RKO (cell line): ENCODE data around the gene YPEL1.
A peak's percentile ranks its signal among the peaks of the same experiment; 100 is the strongest.
"Not testable (repeated sequence)": the region's sequence is repeated elsewhere in the genome, so short reads cannot be mapped to it uniquely, and the experiment has no call there.

Source experiments
- DNase-seq: peaks from one replicate; pipeline ENCODE4 v3.0.0-alpha.2; 2016; ENCODE audit warnings: low spot score

The YPEL1 gene

DNA sequence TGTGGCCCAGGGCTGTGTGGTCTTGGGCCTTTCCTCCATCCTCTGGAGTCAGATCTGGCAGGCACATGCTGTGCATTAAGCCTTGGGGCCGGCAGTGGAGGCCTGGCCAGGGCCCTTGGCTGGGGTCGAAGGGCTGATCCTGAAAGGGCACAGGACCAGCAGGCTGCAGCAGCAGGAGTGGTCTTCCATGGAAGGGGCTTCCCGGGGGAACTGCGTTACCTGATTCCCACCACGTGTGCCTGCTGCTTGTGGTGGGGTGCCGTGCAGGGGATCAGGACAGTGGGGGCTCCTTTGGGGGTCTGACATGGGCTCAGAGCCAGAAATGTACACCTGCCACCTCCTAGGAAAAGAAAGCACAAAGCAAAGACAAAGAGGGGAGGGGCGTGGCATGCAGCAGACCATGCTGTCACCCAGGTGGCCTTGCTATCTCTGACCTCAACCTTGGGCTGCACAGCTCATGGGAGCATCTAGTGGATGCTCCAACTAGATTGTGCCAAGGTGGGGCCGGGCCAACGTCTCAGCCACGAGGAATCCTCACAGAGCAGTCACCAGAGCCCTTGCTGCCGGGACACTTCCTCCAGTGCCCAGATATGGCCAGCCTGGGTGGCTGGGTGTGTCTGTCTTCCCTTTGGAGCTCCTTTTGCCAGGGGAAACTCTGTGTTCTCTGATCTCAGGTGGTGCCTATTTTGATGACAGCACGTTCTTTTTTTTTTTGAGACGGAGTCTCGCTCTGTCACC is 17.9 kb upstream of the YPEL1 start:
- no peak for DNase-seq

DNA sequence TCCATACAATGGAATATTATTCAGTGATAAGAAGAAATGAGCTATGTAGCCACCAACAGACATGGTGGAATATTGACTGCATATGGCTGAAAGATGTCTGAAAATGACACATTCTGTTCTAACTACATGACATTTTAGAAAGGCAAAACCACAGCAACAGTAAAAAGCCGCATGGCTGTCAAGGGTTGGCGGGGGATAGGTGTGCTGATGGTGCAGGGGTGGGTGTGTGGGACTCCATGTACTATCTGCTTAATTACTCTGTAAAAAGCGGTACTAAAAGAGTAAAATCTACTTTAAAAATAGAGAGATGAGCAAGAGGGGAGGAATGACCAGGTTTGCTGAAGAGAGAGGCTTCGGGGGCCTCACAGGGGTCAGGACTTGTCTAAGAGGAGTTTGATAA is 16.7 kb upstream of the YPEL1 start:
- no peak for DNase-seq

DNA sequence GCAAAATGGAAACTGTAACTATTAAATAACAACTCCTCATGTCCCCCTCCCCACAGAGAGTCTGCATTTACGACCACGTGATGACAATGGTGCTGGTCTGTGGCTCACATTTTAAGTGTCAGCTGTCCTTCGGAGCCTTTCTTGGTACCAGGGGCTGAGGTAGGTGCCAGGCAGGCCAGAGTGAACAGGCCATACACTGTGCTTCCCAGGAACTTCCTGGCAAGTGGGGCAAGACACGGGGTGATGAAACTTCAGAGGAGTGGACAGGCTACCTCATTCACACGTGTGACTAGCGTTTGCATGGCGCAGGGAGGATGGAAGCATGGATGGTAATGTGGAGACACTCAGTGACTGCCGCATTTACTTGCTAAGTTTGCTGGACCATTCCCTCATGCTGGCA is 10.4 kb upstream of the YPEL1 start:
- no peak for DNase-seq

DNA sequence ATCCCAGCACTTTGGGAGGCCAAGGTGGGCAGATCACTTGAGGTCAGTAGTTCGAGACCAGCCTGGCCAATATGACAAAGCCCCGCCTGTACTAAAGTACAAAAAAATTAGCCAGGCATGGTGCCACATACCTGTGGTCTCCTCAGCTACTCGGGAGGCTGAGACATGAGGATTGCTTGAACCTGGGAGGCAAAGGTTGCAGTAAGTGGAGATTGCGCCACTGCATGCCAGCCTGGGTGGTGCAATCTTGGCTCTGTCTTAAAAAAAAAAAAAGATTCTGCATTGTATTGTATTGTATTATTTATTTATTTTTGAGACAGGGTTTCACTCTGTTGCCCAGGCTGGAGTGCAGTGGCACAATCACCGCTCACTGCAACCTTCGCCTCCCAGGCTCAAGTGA is 9.3 kb upstream of the YPEL1 start:
- DNase-seq = not testable (repeated sequence)

DNA sequence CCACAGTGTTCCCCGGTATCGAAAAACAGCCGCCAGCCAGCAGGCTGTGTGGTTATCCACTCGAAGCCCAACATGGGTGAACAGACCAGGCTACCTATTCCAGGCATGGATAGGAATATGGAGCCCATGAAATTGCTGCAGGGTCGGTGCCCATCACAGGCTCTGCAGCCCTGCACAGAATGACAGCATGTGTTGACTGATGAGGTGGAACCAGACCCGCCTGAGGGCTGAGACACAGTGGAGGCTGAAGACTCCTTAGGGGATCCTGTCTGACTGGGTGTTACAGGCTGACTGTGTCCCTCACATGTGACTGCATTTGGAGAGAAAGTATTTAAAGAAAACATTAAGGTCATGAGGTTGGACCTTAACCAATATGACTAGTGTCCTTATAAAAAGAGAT is 6.2 kb upstream of the YPEL1 start:
- DNase-seq = no peak

DNA sequence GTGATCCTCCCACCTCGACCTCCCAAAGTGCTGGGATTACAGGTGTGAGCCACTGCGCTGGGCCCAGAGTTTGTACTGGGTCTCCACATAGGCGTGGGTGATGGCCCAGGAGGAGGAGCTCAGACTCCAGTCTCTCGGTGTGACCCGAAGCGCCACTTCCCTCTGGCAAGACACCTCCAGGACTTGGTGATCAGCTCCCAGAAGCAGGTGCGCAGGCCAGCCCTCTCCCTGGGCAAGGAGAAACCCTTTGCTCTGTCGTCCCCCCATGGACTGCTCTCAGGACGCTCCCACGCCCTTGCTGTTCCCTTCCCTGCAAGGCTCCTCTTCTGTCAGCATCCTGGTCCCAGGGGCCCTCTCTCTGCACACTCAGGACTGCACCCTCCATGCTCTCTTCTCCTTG is 5.5 kb upstream of the YPEL1 start:
- DNase-seq = no peak

DNA sequence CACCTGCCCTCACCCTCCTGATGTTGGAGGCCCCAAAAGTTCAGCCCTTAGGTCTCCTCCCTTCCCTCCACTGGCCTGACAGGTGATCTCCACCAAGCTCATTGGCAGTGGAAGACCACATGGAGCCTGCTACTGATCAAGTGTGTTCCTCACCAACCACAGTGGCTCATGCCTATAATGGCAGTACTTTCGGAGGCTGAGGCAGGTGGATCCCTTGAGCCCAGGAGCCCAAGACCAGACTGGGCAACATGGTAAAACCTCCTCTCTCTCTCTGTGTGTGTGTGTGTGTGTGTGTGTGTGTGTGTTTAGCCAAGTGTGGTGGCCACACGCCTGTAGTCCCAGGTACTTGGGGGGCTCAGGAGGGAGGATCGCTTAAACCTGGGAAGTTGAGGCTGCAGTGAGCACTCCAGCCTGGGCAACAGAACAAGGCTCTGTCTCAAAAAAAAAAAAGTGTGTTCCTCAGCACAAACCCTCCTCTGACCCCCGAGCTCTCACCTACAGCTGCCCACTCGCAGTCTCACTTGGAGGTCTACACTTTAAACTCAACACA is 4.3 kb upstream of the YPEL1 start:
- DNase-seq = no peak

DNA sequence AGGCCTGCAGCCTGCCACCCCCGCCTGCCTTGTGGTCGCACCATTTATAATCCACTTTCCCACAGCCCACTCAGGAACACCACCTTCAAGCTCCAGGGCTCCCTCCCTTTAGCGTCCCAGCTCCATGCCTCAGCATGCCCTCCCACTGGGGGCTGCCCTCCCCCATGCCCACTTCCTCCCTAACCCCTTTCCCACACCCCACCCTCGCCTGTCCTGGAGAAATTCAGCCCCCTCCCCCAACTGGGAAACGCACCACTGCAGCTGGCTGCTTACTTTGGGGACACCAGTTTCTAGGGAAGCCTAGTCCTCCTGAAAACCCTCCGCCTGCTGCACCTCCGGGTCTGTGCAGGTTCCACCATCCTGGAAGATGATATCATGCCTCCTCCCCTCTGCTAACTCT is 3.4 kb upstream of the YPEL1 start:
- DNase-seq = no peak

DNA sequence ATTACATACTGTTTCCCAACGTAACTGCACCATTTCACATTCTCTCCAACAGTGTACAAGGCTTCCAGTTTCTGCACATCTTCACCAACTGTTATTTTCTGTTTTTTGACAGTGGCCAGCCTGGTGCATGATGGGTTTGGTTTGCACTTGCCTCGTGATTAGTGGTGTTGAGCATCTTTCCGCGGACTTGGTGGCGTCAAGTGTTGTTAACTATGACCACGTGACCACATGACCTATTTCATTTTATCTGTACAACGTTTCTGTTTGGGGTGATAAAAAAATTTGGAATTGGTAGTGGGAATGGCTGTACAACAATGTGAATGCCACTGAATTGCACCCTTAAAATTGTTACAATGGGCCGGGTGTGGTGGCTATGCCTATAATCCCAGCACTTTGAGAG is 2.5 kb upstream of the YPEL1 start:
- no peak for DNase-seq

DNA sequence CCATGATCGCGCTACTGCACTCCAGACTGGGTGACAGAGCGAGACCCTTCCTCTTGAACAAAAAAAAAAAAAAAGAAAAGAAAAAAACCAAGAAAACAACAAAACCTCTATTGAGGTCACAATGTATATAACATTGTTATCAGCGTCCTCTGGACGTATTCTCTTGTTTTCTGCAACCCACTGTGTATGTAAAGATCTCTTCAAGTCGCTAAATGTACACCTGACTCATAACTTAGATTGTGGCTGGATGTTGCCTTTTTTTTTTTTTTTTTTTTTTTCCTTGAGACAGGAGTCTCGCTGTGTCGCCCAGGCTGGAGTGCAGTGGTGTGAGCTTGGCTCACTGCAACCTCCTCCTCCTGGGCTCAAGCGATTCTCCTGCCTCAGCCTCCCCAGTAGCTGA is 1.4 kb upstream of the YPEL1 start:
- no peak for DNase-seq

DNA sequence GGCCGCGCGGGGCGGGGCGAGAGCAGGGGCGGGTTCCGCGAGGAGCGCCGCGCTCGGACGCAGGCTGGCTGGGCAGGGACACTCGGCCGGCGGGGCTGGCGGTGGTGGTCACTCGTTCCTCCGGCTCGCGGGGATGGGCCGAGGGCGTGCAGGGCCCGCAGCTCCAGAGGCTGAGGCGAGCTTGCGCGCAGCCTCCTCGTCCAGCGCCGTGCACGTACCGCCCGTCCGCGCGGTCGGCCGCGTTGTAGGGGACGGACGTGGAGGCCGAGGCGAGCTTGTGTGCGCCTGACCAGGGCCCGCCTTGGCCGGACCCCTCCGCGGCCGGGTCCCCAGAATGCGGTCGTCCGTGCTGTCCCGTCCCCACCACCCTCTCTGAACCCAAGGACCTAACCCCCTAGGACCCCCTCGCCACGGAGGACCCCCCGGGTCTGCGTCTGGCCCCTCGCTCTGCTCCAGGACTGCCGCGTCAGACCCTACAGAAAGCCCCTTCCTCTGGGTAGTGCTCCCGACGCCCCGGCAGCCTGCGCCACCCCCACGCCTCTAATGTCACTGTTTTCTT is 569 bp upstream of the YPEL1 start:
- no peak for DNase-seq

DNA sequence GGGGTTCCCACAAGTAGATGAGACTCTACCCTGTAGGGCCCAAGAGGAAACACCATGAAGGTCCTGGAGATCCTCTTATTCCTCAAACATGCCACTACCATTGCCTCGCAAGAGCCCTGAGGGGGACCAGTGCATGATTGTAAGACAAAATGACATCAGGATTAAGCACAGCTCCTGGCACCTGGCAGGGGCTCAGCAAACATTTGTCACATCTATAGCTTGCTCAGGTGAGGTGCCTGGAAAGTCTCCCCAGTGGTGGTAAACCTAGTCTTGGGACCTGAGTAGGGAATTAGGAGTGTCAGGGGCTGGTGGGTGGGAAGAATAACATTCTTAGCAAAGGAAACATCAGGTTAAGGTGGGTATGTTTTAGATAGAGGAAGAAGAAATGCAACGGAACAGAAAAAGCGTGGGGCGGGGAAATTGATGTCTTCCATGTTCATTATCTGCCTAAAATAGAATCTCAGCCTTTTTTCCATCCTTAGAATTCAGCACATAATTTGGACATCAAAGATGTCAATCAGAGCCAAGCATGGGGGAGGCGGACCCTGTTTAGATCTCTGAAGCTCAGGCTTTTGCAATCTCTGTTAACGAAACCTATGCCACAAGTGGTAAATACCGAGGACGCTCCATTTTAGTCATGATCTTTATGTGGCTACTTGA is 924 bp downstream of the YPEL1 start:
- DNase-seq = peak; percentile 24

DNA sequence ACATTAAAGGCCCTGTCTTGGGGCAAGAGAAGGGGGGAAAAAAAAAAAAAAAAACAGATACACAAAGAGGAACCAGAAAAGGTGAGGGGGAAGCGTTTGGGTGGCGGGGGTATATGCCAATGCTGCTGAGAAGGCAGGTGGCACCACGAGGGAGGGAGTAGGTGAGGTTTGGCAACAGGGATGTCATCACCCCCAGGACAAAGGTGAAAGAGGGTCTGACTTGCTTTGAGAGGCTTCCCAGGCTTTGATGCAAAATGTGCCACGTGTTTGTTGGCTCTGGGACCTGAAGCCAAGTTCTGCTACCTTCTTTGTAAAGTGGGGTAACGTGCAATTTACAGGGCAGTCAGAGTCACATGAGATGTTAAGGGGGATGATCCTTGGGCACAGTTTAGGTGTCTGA is 4.1 kb downstream of the YPEL1 start:
- DNase-seq = no peak

DNA sequence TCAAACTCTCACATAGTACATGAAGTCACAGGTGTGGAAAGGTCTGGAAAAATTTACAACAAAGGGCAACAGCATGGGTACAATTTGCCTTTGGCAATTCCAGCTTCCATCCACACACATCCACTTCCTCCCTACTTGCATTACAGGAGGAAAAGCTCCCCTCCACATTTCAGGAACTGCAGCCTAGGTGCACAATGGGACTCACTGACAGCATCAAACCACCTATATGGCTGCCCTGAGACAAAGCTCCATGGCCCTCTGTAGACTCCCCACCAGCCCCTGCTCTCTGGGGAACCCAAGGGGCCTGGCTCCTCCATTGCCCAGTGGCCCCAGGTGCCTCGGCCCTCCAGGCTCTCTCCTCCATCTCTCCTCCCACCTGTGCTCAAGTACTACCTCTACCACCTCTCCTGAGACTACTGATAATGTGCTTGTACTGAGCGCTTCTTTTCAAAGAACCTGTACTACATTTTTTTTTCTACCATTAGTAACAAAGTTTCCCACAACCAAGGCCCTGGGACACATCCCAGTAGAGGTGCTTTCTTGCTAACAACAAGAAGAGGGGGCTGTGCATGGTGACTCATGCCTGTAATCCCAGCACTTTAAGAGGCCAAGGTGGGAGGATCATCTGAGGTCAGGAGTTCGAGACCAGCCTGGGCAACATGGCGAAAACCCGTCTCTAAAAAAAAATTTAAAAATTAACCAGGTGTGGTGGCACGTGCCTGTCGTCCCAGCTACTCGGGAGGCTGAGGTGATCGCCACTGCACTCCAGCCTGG is 4.9 kb downstream of the YPEL1 start:
- DNase-seq = no peak

DNA sequence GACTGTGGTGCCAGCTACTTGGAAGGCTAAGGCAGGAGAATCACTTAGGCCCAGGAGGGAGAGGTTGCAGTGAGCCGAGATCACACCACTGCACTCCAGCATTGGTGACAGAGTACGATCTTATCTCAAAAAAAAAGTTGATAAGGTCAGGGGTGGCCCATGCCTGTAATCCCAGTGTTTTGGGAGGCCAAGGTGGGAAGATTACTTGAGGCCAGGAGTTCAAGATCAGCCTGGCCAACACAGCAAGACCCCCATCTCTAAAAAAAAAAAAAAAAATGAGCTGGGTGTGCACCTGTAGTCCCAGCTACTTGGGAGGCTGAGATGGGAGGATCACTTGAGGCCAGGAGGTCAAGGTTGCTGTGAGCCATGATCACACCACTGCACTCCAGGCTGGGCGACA is 6.4 kb downstream of the YPEL1 start:
- DNase-seq = not testable (repeated sequence)

DNA sequence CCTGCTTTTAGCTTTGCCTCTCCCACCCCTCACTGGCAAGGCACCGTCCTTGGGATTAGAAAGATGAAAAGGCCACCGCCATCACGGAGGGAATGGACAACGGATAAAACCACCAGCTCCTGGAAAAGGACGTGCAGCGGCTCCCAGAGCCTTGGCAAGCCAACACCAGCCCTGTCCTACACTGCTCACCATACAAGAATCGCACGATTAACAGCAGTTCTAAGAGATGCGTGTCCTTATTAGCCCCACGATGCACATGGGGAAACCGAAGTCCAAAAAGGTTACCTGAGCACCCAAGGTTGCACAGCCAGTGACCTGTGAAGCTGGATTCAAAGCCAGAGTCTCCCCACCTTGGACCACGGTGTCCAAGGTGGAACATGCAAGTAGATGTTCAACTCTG is 7.3 kb downstream of the YPEL1 start:
- no peak for DNase-seq

DNA sequence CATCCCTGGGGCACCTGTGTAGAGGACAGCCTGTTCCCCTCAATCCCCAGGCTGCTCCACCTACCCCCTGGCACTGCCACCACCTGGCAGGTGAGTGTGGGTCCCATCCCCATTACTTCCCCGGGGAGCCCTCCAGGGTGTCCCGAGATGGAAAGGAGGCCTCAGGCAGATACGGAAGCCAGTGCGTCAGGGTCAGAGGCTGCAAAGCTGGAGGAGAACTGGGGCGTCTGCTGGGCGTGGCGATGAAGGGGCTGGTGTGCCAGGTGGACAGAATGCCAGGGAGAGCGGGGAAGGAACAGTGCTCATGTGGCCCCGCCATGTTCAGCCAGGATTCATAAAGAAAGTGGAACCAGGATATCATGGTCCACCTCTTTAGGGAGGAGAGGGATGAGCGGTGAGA is 7.8 kb downstream of the YPEL1 start:
- DNase-seq = no peak

DNA sequence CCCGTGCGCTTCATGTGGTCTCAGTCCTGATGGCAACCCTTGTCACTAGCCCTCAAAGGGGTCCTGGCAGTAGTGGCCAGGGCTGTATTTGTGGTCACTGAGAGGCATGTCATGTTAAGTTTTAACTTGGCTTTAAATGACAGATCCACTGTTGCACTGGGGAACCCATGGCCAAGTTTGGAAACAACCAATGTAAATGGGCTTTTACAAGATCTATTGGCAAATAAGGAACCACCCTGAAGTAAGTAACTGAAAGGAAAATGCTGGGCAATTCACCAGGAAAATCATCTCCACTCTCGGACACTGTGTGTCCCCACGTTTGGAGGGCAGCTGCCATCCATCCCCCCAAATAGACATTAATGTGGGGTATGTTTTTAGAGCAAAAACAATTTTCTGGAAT is 8.4 kb downstream of the YPEL1 start:
- DNase-seq = no peak

DNA sequence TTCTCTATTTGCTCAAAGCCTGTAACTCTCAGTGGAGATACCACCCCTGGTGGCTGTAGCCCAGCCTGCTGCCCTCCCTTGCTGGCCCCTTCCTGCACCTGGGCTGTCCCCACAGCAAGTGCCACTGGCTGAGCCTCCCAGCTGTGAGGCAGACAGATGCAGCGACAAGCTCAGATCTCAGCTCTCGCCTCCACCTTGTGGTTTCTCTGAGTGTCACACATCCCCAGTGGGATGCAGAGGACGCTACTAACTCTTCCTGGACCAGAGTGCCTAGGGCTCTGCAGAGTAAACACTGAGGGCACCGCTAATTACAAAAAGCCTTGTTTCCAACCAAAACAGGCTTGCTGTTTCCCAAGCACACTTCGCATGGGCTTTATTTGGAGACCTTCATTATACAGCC is 8.9 kb downstream of the YPEL1 start:
- DNase-seq = peak; percentile 59

DNA sequence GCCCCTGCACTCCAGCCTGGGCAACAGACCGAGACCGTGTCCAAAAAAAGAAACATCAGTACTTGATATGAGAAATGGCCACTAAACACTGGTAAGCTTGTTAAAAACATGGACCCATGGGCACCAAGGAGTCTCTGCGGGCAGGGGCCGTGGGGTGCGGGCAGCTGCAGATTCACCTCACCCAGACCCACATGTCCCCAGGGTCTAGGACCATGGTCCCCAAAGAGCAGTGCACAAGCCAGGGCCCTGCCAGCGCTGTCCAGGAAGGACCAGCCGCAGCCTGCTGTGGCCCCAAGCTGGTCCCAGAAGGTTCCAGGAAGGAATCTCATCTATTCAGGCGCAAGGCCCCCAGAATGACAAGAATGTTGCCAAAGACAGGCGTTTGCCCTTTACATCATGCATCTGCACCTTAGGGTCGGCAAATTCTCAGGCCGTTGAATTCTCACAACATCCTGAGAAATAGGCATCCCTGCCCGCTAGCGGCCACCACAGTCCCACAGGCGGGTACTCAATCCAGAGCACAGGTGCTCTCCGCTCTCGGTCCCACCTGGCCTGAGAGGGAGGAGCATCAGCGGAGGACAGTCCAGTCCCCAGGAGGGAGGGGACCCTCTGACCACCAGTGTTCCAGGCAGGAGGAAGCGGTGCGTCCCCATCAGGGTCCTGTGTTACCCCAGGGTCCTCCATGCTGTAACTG is 9.5 kb downstream of the YPEL1 start:
- no peak for DNase-seq

DNA sequence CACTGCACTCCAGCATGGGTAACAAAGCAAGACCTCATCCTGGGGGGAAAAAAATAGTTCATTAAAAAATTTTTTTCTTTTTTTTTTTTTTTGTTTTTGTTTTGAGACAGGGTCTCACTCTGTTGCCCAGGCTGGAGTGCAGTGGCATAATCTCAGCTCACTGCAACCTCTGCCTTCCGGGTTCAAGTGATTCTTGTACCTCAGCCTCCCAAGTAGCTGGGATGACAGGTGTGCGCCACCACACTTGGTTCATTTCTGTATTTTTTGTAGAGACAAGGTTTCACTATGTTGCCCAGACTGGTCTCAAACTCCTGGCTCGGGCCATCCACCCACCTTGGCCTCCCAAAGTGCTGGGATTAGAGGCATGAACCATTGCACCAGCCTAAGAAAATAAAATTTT is 11.1 kb downstream of the YPEL1 start:
- not testable (repeated sequence) for DNase-seq
